ENCODE results near the gene FBXO9.
"Not testable (repeated sequence)": the region's sequence is repeated elsewhere in the genome, so short reads cannot be mapped to it uniquely, and the experiment has no call there.

The FBXO9 gene

DNA sequence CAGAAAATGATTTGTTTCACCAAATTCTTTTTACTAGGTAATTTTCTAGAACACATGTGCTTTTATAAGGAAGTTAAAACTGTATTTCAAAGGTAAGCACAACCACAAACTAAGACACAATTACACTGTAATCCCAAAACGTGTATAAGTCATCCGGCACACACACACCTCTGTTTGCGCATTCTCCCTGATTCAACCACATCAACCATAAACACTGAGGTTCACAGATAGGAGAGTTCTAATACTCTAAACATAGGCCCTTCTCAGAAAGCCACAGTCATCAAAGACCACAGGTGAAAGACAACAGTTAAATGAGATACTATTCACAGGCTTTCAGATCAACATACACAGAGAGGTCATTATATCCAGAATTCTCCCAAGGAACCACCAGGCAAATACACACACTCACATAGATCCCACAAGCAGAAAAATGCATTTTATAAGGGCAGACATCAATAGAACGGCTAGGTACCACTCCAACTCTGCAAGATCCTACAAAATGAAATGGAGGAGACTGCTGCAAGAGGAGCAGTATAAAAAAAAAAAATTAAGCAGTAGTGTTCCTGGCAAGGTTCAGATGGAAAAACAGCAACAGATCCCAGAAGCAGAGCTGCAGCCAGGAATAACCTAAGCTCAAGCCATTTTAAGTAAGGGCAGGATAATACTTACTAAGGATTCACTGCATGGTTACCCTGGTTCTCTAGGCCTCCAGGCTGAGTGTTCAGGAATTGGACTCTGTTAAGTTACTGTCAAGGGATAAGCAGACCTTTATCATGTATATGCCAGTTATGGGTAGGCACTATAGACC lies 6.6 kb upstream of the FBXO9 start:
- TF ChIP-seq, protein P1, sequence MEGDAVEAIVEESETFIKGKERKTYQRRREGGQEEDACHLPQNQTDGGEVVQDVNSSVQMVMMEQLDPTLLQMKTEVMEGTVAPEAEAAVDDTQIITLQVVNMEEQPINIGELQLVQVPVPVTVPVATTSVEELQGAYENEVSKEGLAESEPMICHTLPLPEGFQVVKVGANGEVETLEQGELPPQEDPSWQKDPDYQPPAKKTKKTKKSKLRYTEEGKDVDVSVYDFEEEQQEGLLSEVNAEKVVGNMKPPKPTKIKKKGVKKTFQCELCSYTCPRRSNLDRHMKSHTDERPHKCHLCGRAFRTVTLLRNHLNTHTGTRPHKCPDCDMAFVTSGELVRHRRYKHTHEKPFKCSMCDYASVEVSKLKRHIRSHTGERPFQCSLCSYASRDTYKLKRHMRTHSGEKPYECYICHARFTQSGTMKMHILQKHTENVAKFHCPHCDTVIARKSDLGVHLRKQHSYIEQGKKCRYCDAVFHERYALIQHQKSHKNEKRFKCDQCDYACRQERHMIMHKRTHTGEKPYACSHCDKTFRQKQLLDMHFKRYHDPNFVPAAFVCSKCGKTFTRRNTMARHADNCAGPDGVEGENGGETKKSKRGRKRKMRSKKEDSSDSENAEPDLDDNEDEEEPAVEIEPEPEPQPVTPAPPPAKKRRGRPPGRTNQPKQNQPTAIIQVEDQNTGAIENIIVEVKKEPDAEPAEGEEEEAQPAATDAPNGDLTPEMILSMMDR (IDR thresholded peaks at IDR 0.05; ENCODE audit: low read depth, low read length) = no peak
- Histone ChIP-seq H3K27ac (0 out of 2 replicates have a peak overlapping the region, but pooled peaks have one; percentile 7), H3K36me3 (peaks cover 4% of the 10 kb centered on the region; the same call in 1 of the 2 replicates), H3K27me3 (ENCODE audit: insufficient read depth, low read depth, severe bottlenecking) (no peaks in the 10 kb centered on the region), H3K4me3 (ENCODE audit: low read depth, low read length) (no peak overlapping the region), H3K9me3 (ENCODE audit: severe bottlenecking) (no peaks in the 10 kb centered on the region)
- DNase-seq = no peak

DNA sequence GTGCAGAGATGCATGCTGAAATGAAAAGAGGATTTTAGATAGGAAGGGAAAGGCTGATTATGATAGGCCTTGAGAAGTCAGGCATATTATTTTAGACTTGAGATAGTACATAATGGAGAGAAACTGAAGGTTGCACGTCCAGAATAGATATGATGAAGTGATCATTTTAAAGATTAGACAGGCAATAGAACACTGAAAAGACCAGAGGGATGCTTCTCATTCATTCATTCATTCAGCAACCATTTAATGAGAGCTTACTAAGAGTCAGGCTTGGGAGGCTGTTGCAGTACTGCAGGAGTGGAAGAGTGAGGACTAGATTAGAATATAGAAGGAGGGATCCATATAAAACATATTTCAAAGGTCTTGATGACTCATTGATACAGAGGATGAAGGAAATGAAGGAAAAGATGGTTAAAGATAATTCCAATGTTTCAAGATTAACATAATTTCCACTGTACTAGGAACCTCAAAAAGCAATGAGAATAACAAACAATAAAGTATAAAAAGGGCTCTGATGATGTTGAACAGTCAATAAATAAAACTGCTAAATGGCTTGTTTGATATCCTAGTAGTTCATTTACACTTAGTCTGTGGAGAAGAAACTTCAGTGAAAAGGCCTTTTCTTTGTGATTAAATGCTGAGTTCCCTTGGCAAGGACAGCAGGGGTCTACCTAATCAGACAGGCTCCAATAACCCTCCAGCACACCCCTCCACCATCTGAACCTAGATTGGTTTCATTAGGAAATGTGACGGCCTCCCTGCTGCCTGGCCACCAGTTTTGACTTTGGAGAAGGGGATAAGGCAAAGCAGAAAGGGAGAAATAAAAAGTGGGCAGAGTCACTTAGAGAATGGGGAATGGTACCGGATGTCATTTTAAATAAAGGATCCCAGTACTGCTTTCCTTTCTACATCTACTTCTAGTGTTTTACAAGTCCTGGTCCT lies 5.3 kb upstream of the FBXO9 start:
- TF ChIP-seq, protein P1 (IDR thresholded peaks at IDR 0.05; ENCODE audit: low read depth, low read length) = no peak
- H3K4me3 ChIP-seq (ENCODE audit: low read depth, low read length) = peak overlapping the region; percentile 80

DNA sequence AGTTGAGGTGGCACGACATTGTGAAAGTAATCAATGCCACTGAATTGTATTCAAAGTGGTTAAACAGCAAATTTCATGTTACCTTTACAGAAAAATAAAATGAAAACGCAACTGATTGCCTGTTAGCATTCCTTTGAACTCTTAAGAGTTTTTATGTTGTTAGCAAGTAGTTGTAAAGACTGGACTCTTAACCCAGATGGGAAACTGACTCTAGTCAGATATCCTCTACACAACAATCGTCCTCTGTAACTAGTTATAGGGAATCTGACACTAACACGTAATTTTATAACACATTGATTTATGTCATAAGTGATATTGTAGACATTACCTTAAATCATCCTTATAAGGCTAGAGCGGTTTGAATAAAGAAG lies 3.0 kb upstream of the FBXO9 start:
- peaks cover 8% of the 10 kb centered on the region for H3K36me3 ChIP-seq
- DNase-seq = no peak
- peak overlapping the region; percentile 80 for H3K4me3 ChIP-seq (ENCODE audit: low read depth, low read length)
- no peaks in the 10 kb centered on the region for H3K27me3 ChIP-seq (ENCODE audit: insufficient read depth, low read depth, severe bottlenecking)
- TF ChIP-seq, protein P1 (IDR thresholded peaks at IDR 0.05; ENCODE audit: low read depth, low read length) = no peak
- no peaks in the 10 kb centered on the region for H3K9me3 ChIP-seq (ENCODE audit: severe bottlenecking)
- H3K27ac ChIP-seq = peak overlapping the region; percentile 91

More for the DNA sequence above, 5.3 kb upstream of the FBXO9 start:
- no peaks in the 10 kb centered on the region for H3K9me3 ChIP-seq (ENCODE audit: severe bottlenecking)
- H3K36me3 ChIP-seq = peaks cover 1% of the 10 kb centered on the region
- H3K27me3 ChIP-seq (ENCODE audit: insufficient read depth, low read depth, severe bottlenecking) = no peaks in the 10 kb centered on the region
- H3K27ac ChIP-seq = peak overlapping the region; percentile 7; the same call in 1 of the 2 replicates
- no peak for DNase-seq

DNA sequence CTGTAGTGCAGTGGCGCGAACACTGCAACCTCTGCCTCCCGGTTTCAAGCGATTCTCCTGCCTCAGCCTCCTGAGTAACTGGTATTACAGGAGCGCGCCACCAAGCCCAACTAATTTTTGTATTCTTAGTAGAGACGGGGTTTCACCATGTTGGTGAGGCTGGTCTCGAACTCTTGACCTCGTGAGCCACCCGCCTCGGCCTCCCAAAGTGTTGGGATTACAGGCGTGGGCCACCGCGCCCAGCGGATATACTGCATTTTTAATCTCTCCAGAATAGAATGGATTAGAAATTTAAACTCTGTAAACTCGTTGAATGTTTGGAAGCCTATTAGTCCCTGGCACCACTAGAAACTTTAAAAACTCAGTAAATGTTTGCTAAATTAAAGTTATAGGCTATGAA lies 949 bp upstream of the FBXO9 start:
- not testable (repeated sequence) for H3K27me3 ChIP-seq (ENCODE audit: insufficient read depth, low read depth, severe bottlenecking); H3K9me3 ChIP-seq (ENCODE audit: severe bottlenecking); H3K27ac ChIP-seq; H3K36me3 ChIP-seq
- peak; percentile 25 for DNase-seq
- H3K4me3 ChIP-seq (ENCODE audit: low read depth, low read length) = peak overlapping the region; percentile 82

DNA sequence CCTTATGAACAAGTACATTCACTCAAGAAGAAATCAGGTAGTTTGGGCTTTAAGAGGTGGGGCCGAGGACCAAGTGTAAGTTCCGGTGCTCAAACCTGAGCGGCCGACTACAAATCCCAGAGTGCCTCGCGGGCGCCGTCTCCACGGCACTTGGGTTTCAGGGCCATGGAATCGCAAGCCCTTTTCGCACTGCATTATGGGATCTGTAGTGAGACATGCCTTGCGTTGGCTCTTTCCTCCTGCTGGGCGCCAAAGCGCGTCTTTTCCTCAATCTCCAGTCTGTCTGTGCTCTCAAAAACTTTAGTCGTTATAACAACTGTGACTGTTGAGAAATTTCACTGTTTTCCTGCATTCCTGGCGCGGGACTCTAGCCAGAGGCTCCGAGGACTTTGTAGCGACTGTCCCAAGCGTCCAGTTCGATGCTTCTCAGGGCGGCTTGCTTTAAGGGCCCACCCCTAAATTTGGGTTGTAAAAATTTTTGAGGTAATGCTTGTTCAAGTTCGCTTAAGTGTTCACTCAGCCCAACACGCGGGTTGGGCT lies 408 bp upstream of the FBXO9 start:
- peak; percentile 99 for DNase-seq
- Histone ChIP-seq H3K36me3 (peaks cover 8% of the 10 kb centered on the region), H3K27me3 (ENCODE audit: insufficient read depth, low read depth, severe bottlenecking) (no peaks in the 10 kb centered on the region), H3K9me3 (ENCODE audit: severe bottlenecking) (no peaks in the 10 kb centered on the region), H3K27ac (peak overlapping the region; percentile 90), H3K4me3 (ENCODE audit: low read depth, low read length) (peak overlapping the region; percentile 82)
- TF ChIP-seq, protein P1 (IDR thresholded peaks at IDR 0.05; ENCODE audit: low read depth, low read length) = no peak

DNA sequence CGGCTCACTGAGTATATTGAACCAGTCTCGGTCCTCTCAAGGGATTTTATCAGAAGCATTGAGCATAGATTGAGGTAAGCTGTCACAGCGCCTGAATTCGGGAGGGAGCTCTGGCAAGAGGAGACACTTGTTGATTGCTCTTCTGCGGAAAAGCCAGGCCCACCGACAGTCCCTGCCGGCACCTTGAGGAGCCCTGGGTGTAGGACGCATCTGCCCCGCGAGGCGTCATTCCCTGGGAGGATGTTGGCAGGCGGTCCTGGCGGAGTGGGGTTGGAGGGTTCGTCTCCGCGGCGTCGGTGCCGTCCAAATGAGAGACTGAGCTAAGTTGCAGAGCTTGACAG lies 843 bp downstream of the FBXO9 start:
- peak overlapping the region; percentile 90 for H3K27ac ChIP-seq
- DNase-seq = peak; percentile 69
- TF ChIP-seq, protein P1 (IDR thresholded peaks at IDR 0.05; ENCODE audit: low read depth, low read length) = no peak
- no peaks in the 10 kb centered on the region for H3K9me3 ChIP-seq (ENCODE audit: severe bottlenecking)
- H3K4me3 ChIP-seq (ENCODE audit: low read depth, low read length) = peak overlapping the region; percentile 82
- H3K36me3 ChIP-seq = peaks cover 10% of the 10 kb centered on the region
- no peaks in the 10 kb centered on the region for H3K27me3 ChIP-seq (ENCODE audit: insufficient read depth, low read depth, severe bottlenecking)
